ENCODE results near the gene TSPAN17. TPM values are rescaled to one million over a fixed set of nuclear protein-coding genes. Genes with fewer than 3 reads are reported as not detected.

TSPAN17 gene
- polyA plus RNA-seq, 5 donors = 25.2 to 38.3 (median 32.8) TPM

- no peak for DNase-seq
These were observed 27.5 kb upstream of the TSPAN17 start for GRCh38 chr5:176619569-176620332.

GRCh38 chr5:176620333-176620981, 26.8 kb upstream of the TSPAN17 start:
- DNase-seq = no peak

- no peak for DNase-seq
These were observed 25.6 kb upstream of the TSPAN17 start for GRCh38 chr5:176621661-176622079.

- no peak for DNase-seq
These were observed 23.1 kb upstream of the TSPAN17 start for GRCh38 chr5:176624142-176624541.

GRCh38 chr5:176624938-176625337, 22.3 kb upstream of the TSPAN17 start:
- no peak for DNase-seq

GRCh38 chr5:176625512-176625911, 21.8 kb upstream of the TSPAN17 start:
- DNase-seq = no peak

- DNase-seq = no peak
These were observed 21.1 kb upstream of the TSPAN17 start for GRCh38 chr5:176625966-176626875.

- DNase-seq = no peak
These were observed 20.4 kb upstream of the TSPAN17 start for GRCh38 chr5:176626876-176627236.

- no peak for DNase-seq
These were observed 19.7 kb upstream of the TSPAN17 start for GRCh38 chr5:176627582-176627981.

GRCh38 chr5:176628406-176629228, 18.7 kb upstream of the TSPAN17 start:
- DNase-seq = no peak

GRCh38 chr5:176629317-176629852, 17.9 kb upstream of the TSPAN17 start:
- DNase-seq = no peak

- DNase-seq = no peak
These were observed 17.2 kb upstream of the TSPAN17 start, which contains the start of the genes EIF4E1B and SNCB for GRCh38 chr5:176629853-176630680. Gene EIF4E1B, plus strand, starts transcription at chr5:176630675. Its CDS starts 12,113 bp downstream, at chr5:176642788. Gene SNCB, minus strand, starts transcription at chr5:176630534. Its CDS starts 880 bp downstream, at chr5:176629654.

GRCh38 chr5:176630681-176631222, 16.5 kb upstream of the TSPAN17 start:
- no peak for DNase-seq

- no peak for DNase-seq
These were observed 15.7 kb upstream of the TSPAN17 start for GRCh38 chr5:176631383-176632200.

- no peak for DNase-seq
These were observed 14.5 kb upstream of the TSPAN17 start for GRCh38 chr5:176632745-176633144.

GRCh38 chr5:176633598-176633997, 13.7 kb upstream of the TSPAN17 start:
- no peak for DNase-seq

GRCh38 chr5:176636426-176636825, 10.9 kb upstream of the TSPAN17 start:
- no peak for DNase-seq

GRCh38 chr5:176637556-176637955, 9.7 kb upstream of the TSPAN17 start:
- DNase-seq = no peak

- DNase-seq = no peak
These were observed 8.8 kb upstream of the TSPAN17 start for GRCh38 chr5:176638437-176638836.

All from right lung (tissue), 5 donors.